OCI-LY1 (cell line): Measurements from ENCODE around the gene SERINC2.

Experiments used
- H2AFZ ChIP-seq: fragments of 200-600 bp; sonication (generic), shearing (Covaris generic); 2 replicates; pipeline ENCODE4 v1.6.0; 2014; ENCODE audit warnings: antibody characterized with exemption, mild to moderate bottlenecking, low read length
- H3F3A ChIP-seq: fragments of 200-600 bp; sonication (generic), shearing (Covaris generic); 2 replicates; pipeline ENCODE4 v1.6.0; 2014; ENCODE audit warnings: mild to moderate bottlenecking, antibody characterized with exemption, low read length, moderate library complexity; ENCODE audit not compliant: insufficient read depth
- H3K27ac ChIP-seq: fragments of 200-600 bp; sonication (generic); 2 replicates; pipeline ENCODE4 v1.5.1; 2014; ENCODE audit warnings: low read length, mixed run types, mild to moderate bottlenecking, low read depth; ENCODE audit not compliant: poor library complexity, severe bottlenecking
- H3K27me3 ChIP-seq: fragments of 200-600 bp; sonication (generic); 2 replicates; pipeline ENCODE4 v1.6.0; 2014; ENCODE audit warnings: antibody characterized with exemption, mild to moderate bottlenecking, low read length, moderate library complexity; ENCODE audit not compliant: insufficient read depth
- H3K36me3 ChIP-seq: fragments of 200-600 bp; sonication (generic); 2 replicates; pipeline ENCODE4 v1.6.1; 2014; ENCODE audit warnings: mild to moderate bottlenecking, antibody characterized with exemption, low read length, moderate library complexity, mixed read lengths; ENCODE audit not compliant: insufficient read depth
- H3K4me1 ChIP-seq: fragments of 200-600 bp; sonication (generic); 2 replicates; pipeline ENCODE4 v1.5.1; 2014; ENCODE audit warnings: mild to moderate bottlenecking, low read length, moderate library complexity; ENCODE audit not compliant: insufficient read depth, severe bottlenecking
- H3K4me2 ChIP-seq: fragments of 200-600 bp; sonication (generic), shearing (Covaris generic); 2 replicates; pipeline ENCODE4 v1.6.1; 2014; ENCODE audit warnings: low read length
- H3K4me3 ChIP-seq: fragments of 200-600 bp; sonication (generic); 2 replicates; pipeline ENCODE4 v1.5.1; 2014; ENCODE audit warnings: low read length, low read depth, mild to moderate bottlenecking, mixed read lengths; ENCODE audit not compliant: poor library complexity, severe bottlenecking
- H3K79me2 ChIP-seq: fragments of 200-600 bp; shearing (Covaris generic); 2 replicates; pipeline ENCODE4 v1.6.1; 2016; ENCODE audit warnings: mixed run types, low read length, mixed read lengths; ENCODE audit not compliant: insufficient read depth
- H3K9ac ChIP-seq: fragments of 200-600 bp; sonication (generic), shearing (Covaris generic); 2 replicates; pipeline ENCODE4 v1.6.1; 2014; ENCODE audit warnings: mild to moderate bottlenecking, low read length, mixed read lengths
- H3K9me2 ChIP-seq: fragments of 200-600 bp; sonication (generic), shearing (Covaris generic); 2 replicates; pipeline ENCODE4 v1.6.1; 2014; ENCODE audit warnings: low read depth, mild to moderate bottlenecking, low read length, mixed read lengths
- H3K9me3 ChIP-seq: fragments of 200-600 bp; shearing (Covaris generic); 2 replicates; pipeline ENCODE4 v1.6.1; 2014; ENCODE audit warnings: low read length, mixed read lengths
- H4K20me1 ChIP-seq: fragments of 200-600 bp; sonication (generic), shearing (Covaris generic); 2 replicates; pipeline ENCODE4 v1.6.0; 2016; ENCODE audit warnings: mild to moderate bottlenecking, low read length; ENCODE audit not compliant: insufficient read depth
- CTCF ChIP-seq: fragments of 200-600 bp; sonication (generic), shearing (Covaris generic); IDR thresholded peaks from 2 replicates; pipeline ENCODE4 v1.5.1; 2017; ENCODE audit warnings: mild to moderate bottlenecking, antibody characterized with exemption, low read length, moderate library complexity, mixed read lengths
- EZH2 ChIP-seq: fragments of 200-600 bp; sonication (generic), shearing (Covaris generic); IDR thresholded peaks from 2 replicates; pipeline ENCODE4 v1.8.0; 2017; ENCODE audit warnings: borderline replicate concordance, mixed run types, mild to moderate bottlenecking, antibody characterized with exemption, low read length, moderate library complexity, mixed read lengths

SERINC2 gene

GRCh38 chr1:31441558-31441957, 28.5 kb downstream of the SERINC2 start:
- H4K20me1 ChIP-seq, result no peaks in the 10 kb centered on the region
- no peak overlapping the region for H3K4me3 ChIP-seq
- H3K36me3 ChIP-seq, result no peaks in the 10 kb centered on the region
- H3K4me2 ChIP-seq, result no peak overlapping the region
- H3K79me2 ChIP-seq, result no peaks in the 10 kb centered on the region
- H2AFZ ChIP-seq, result no peak overlapping the region
- no peaks in the 10 kb centered on the region for H3K4me1 ChIP-seq
- H3F3A ChIP-seq, result no peaks in the 10 kb centered on the region
- H3K27ac ChIP-seq, result no peak overlapping the region
- no peaks in the 10 kb centered on the region for H3K9me2 ChIP-seq
- no peak for TF ChIP-seq CTCF
- TF ChIP-seq EZH2, result no peak
- no peaks in the 10 kb centered on the region; the same call in 1 of the 2 replicates for H3K27me3 ChIP-seq
- no peak overlapping the region for H3K9ac ChIP-seq
- no peaks in the 10 kb centered on the region for H3K9me3 ChIP-seq

GRCh38 chr1:31441970-31442647, 29.1 kb downstream of the SERINC2 start:
- TF ChIP-seq CTCF (no peak), EZH2 (no peak)
- Histone ChIP-seq H3K79me2 (no peaks in the 10 kb centered on the region), H3K9me2 (no peaks in the 10 kb centered on the region), H3K4me3 (no peak overlapping the region), H2AFZ (no peak overlapping the region), H3K4me1 (no peaks in the 10 kb centered on the region), H3K36me3 (no peaks in the 10 kb centered on the region), H4K20me1 (no peaks in the 10 kb centered on the region), H3K9me3 (no peaks in the 10 kb centered on the region), H3F3A (no peaks in the 10 kb centered on the region), H3K9ac (no peak overlapping the region), H3K27ac (no peak overlapping the region), H3K4me2 (no peak overlapping the region), H3K27me3 (no peaks in the 10 kb centered on the region; the same call in 1 of the 2 replicates)

GRCh38 chr1:31442648-31442994, 29.6 kb downstream of the SERINC2 start:
- no peaks in the 10 kb centered on the region for H3K36me3 ChIP-seq
- no peaks in the 10 kb centered on the region for H3K4me1 ChIP-seq
- H4K20me1 ChIP-seq, result no peaks in the 10 kb centered on the region
- no peaks in the 10 kb centered on the region; the same call in 1 of the 2 replicates for H3K27me3 ChIP-seq
- H3K79me2 ChIP-seq, result no peaks in the 10 kb centered on the region
- H3K9ac ChIP-seq, result no peak overlapping the region
- no peak for TF ChIP-seq EZH2
- no peak for TF ChIP-seq CTCF
- H3K4me2 ChIP-seq, result no peak overlapping the region
- H3K27ac ChIP-seq, result no peak overlapping the region
- H3F3A ChIP-seq, result no peaks in the 10 kb centered on the region
- H2AFZ ChIP-seq, result no peak overlapping the region
- no peaks in the 10 kb centered on the region for H3K9me2 ChIP-seq
- no peaks in the 10 kb centered on the region for H3K9me3 ChIP-seq
- no peak overlapping the region for H3K4me3 ChIP-seq
